ENCODE results near the gene SUPT20H. TPM values are rescaled to one million over a fixed set of nuclear protein-coding genes. Genes with fewer than 3 reads are reported as not detected.

The SUPT20H gene
- total and polyA plus RNA-seq, 2 donors (not counting 3 experiments of a cell fraction or from before 2014, with no cell fraction given): 47.2 to 70.7 TPM

GRCh38 chr13:37029617-37030016, 29.9 kb downstream of the SUPT20H start:
- Histone ChIP-seq H3K9me1 (replicated peaks; ENCODE audit: control insufficient read depth, extremely low read depth, insufficient read depth, low read length) (no peaks in the 10 kb centered on the region), H3K9me3 (replicated peaks; ENCODE audit: control insufficient read depth, insufficient read depth, low read length) (no peaks in the 10 kb centered on the region), H3K4me1 (ENCODE audit: control insufficient read depth, extremely low read depth, insufficient read depth, low read length) (peaks cover 31% of the 10 kb centered on the region), H3K27me3 (ENCODE audit: control insufficient read depth in 2 of 2, insufficient read depth in 2 of 2, low read length in 2 of 2) (no peaks in the 10 kb centered on the region), H3K4me2 (ENCODE audit: insufficient read depth, low read length) (peak overlapping the region; percentile 35), H3K27ac (ENCODE audit: insufficient read depth, low read depth, low read length) (peak overlapping the region; percentile 55), H3K4me3 (replicated peaks in 1 of 3; ENCODE audit: insufficient read depth in 1 of 3, low read depth in 1 of 3, low read length in 3 of 3) (no peak overlapping the region), H3K9ac (replicated peaks; ENCODE audit: extremely low read depth, insufficient read depth, low read length) (no peak overlapping the region), H3K36me3 (ENCODE audit: control insufficient read depth in 2 of 2, extremely low read depth in 1 of 2, insufficient read depth in 2 of 2, low read length in 2 of 2) (peaks cover 17 to 28% of the 10 kb centered on the region in 2 experiments), H3K79me2 (ENCODE audit: control insufficient read depth, insufficient read depth, low read length) (peaks cover 1% of the 10 kb centered on the region), H4K20me1 (replicated peaks; ENCODE audit: control insufficient read depth, extremely low read depth, insufficient read depth, low read length) (no peaks in the 10 kb centered on the region), H2AFZ (ENCODE audit: low read depth, low read length) (no peak overlapping the region)
- FAIRE-seq (peak; percentile 12), DNase-seq (ENCODE audit: low read depth, low spot score) (peak; percentile 75)
- BruUV-seq (replicated peaks): no TSS peak
- dilution Hi-C loops (cut with MboI; ENCODE audit: extremely low pct_ligation_motif_present, low sequenced_read_pairs): no loop called here
- CTCF ChIA-PET: interaction anchor here (1.0 to 1.7 kb wide), 3 partner anchors 30 to 49 kb away, joined by 3 to 8 read pairs (median 4); partner anchors contain the start of genes ALG5 and EXOSC8
- POLR2A ChIA-PET: no interaction called here
- TF ChIP-seq CTCF (IDR thresholded peaks at IDR 0.05; ENCODE audit: extremely low read depth in 1 of 2, insufficient read depth in 1 of 2, low read depth in 1 of 2, low read length in 2 of 2) (no peak), JUN (IDR thresholded peaks at IDR 0.05; ENCODE audit: borderline replicate concordance, insufficient read depth, insufficient read length, low read depth) (peak; percentile 21), POLR2AphosphoS5 (IDR thresholded peaks at IDR 0.05; ENCODE audit: insufficient read depth, low read depth, low read length) (no peak), MAX (IDR thresholded peaks at IDR 0.05; ENCODE audit: insufficient read depth, insufficient read length) (no peak), GATA2 (IDR thresholded peaks at IDR 0.05; ENCODE audit: insufficient read depth, insufficient read length, low read depth, low read length) (no peak), FOS (IDR thresholded peaks at IDR 0.05; ENCODE audit: borderline replicate concordance, insufficient read depth, low read length) (peak; percentile 61), MYC (IDR thresholded peaks at IDR 0.05; ENCODE audit: low read depth, low read length) (no peak), EZH2 (IDR thresholded peaks at IDR 0.05; ENCODE audit: borderline replicate concordance, low read depth, low read length, severe bottlenecking) (no peak), POLR2A (IDR thresholded peaks at IDR 0.05; ENCODE audit: low read depth, low read length) (no peak)
- intact Hi-C loops (cut with micrococcal nuclease): no loop called here
